GM18951 (cell line): ENCODE measurements around the gene STAB2.

ENCODE experiments used
- POLR2A ChIP-seq: IDR thresholded peaks from 4 replicates; pipeline ENCODE4 v1.6.1; 2011; ENCODE audit warnings: mild to moderate bottlenecking; ENCODE audit not compliant: insufficient read length, insufficient read depth; ENCODE audit errors: extremely low read depth
- in situ Hi-C: fragments of 300-500 bp; cut with MboI; formaldehyde crosslinking; loops from one replicate; pipeline ENCODE4 v1.12.0; 2022; ENCODE audit warnings: low sequenced_read_pairs, mixed read lengths, inconsistent platforms; ENCODE audit not compliant: unreplicated experiment

The STAB2 gene

DNA sequence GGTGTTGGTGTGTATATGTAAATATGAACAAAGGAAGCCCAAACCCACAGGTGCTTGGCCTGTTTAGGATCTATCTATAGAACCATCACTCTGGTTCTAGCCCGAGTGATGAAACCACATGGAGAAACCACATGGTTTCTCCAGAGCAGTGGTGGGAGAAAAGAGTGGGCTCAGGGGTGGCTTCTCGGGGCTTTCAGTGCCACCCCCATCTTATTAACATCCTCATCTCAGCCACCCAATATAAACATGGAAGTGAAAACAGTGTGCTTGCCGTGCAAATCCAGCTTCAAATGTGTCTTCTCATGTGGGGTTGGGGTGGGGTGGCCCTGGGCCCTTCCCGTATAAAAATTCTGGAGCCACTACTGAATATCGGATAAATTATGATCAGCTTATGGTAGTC lies 109.0 kb downstream of the STAB2 start:
- in situ Hi-C loops: no loop called here
- no peak for TF ChIP-seq POLR2A

- in situ Hi-C loops: no loop called here
- no peak for TF ChIP-seq POLR2A
Observed at GRCh38 chr12:103697971-103698751, 111.1 kb downstream of the STAB2 start.

GRCh38 chr12:103698752-103699560 lies 111.9 kb downstream of the STAB2 start:
- no peak for TF ChIP-seq POLR2A
- in situ Hi-C loops: no loop called here

GRCh38 chr12:103705098-103705497 lies 118.0 kb downstream of the STAB2 start:
- no peak for TF ChIP-seq POLR2A
- in situ Hi-C loops: no loop called here

- TF ChIP-seq POLR2A: no peak
- in situ Hi-C loops: no loop called here
Observed at GRCh38 chr12:103705927-103706326, 118.9 kb downstream of the STAB2 start.

DNA sequence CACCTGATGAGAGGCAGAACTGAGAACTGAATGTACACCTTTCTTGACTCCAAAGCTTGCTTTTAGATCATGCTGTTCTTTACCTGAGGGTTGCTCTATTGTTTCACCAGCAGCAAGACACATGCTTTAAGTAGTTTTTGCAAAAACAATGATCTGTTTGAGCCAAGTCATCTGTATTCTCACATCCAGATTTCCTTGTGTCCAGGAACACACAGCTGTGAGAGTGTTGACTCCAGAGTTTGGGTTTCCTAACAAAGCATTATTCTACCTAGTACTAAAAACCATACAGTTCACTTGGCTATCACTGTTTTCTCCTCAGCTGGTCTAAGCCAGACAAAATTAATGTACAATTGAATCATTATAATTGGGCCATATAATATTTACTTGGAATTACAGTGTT lies 120.4 kb downstream of the STAB2 start:
- in situ Hi-C loops: no loop called here

DNA sequence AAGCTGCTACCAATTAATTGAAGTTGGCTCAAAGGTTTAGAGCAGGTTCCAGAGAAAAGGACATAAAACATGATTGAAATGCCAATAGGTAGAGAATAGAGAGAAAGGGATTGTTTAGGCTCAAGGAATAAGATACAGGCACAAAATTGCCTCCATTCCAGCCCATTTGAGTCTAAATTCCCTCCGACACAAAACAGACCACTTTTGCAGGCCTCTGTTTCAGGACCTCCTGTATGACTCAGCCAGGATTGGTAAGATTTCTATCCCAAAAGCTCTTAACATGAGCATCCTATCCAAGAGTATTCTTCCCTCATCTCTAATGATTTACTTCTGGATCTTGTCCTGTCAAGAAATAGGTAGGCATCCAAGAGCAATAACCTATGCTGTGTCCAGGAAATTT lies 123.5 kb downstream of the STAB2 start:
- TF ChIP-seq POLR2A: no peak
- in situ Hi-C loops: no loop called here

More for the DNA sequence above, 120.4 kb downstream of the STAB2 start:
- no peak for TF ChIP-seq POLR2A

GRCh38 chr12:103712216-103712615 lies 125.1 kb downstream of the STAB2 start:
- no peak for TF ChIP-seq POLR2A
- in situ Hi-C loops: no loop called here

GRCh38 chr12:103715494-103715893 lies 128.4 kb downstream of the STAB2 start:
- in situ Hi-C loops: no loop called here
- TF ChIP-seq POLR2A: no peak

DNA sequence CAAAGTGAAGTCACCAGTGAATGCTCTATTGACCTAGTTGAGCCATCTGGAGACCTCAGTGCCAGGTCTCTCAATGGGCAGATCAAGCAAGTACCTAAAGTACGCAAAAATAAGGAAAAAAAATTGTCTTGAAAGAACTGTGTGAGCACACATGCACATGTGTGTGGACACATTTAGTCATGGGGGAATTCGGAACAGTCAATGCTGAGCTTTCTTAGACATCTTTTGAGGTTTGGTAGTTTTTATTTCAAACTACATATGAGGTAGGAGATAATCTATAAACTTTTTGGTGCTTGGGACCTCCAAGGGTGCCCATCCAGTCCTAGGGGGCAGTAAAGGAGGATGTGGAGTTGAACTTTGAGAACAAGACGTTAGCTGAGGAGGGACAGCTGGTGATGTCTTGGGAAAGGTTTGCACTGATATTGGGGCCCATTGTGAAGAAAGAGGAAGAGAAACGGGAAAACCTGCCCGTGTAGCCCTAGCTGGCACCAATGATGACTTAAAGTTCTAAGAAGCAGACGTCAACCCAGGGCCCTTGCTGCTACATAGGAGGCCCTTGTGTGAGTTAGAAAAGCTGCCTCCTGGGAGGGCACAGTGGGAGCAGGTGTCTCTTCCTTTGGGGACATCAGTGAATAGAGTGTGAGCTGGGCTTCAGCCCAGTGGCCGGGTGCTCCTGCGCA lies 129.6 kb downstream of the STAB2 start:
- in situ Hi-C loops: no loop called here
- TF ChIP-seq POLR2A: no peak

DNA sequence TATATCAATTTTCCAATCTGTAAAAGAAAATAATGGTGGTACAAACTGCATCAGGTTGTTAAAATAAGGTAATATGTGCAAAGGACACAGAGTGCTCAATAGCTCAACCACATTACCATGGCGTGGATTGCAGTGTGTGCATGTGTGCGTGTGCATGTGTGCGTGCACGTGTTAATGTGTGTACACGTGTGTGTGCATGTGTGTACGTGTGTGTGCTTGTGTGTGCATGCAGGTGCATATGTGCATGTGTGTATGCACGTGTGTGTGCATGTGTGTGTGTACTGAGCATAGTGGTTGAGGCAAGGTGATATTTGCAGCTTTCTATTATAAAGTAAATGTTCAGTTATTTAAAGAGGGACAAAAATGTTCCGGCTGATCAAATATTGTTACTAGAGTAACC lies 138.3 kb downstream of the STAB2 start:
- TF ChIP-seq POLR2A: no peak
- in situ Hi-C loops: no loop called here

- in situ Hi-C loops: no loop called here
- TF ChIP-seq POLR2A: no peak
Observed at GRCh38 chr12:103727638-103728037, 140.6 kb downstream of the STAB2 start.

DNA sequence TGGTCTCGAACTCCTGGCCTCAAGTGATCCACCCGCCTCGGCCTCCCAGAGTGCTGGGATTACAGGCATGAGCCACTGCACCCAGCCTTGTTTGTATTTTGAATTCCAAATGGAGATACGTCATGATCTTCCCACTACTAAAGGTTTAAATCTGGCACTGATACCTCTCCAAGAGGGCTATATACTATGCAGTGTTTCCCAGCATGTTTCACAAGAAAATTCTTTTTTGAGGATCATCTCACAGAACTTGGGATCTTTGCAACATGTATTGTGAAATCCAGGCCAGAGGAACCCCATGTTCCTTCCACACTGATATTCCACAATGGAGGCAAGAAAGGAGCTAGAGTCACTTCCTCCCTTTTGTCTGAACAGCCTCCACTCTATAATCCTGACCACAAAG lies 141.2 kb downstream of the STAB2 start:
- no peak for TF ChIP-seq POLR2A
- in situ Hi-C loops: no loop called here
